ENCODE data around the gene HLA-G.
"Not testable (repeated sequence)": the region's sequence is repeated elsewhere in the genome, so short reads cannot be mapped to it uniquely, and the experiment has no call there.

Gene HLA-G

DNA sequence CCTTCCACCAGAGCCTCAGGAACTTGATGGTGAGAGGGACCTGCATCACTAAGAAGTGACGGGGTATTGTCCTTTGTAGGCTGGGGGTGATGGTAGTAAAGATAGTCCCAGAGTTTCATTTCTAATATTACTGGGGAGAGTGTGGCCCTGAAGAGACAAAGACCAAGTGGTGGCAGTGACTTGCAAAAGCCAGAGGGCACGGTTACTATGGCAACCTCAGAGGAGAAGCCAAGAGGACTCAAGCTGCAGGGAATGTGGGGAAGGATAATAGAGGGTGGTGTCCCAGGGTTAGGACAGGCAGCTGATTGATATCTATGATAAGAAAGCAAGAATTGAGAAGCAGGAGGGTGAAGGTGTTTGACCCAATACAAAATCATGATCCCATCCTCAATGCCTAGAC, 42.5 kb downstream of the HLA-G start:
- DNase-seq (ENCODE audit: low spot score): no peak

GRCh38 chr6:29872791-29873190, 45.2 kb downstream of the HLA-G start:
- no peak for DNase-seq (ENCODE audit: low spot score)

GRCh38 chr6:29875257-29875656, 47.6 kb downstream of the HLA-G start:
- no peak for DNase-seq (ENCODE audit: low spot score)

GRCh38 chr6:29875734-29876133, 48.1 kb downstream of the HLA-G start:
- not testable (repeated sequence) for DNase-seq (ENCODE audit: low spot score)

All from RKO (cell line).